Measurements from ENCODE around the gene RHBDF2.

DNA sequence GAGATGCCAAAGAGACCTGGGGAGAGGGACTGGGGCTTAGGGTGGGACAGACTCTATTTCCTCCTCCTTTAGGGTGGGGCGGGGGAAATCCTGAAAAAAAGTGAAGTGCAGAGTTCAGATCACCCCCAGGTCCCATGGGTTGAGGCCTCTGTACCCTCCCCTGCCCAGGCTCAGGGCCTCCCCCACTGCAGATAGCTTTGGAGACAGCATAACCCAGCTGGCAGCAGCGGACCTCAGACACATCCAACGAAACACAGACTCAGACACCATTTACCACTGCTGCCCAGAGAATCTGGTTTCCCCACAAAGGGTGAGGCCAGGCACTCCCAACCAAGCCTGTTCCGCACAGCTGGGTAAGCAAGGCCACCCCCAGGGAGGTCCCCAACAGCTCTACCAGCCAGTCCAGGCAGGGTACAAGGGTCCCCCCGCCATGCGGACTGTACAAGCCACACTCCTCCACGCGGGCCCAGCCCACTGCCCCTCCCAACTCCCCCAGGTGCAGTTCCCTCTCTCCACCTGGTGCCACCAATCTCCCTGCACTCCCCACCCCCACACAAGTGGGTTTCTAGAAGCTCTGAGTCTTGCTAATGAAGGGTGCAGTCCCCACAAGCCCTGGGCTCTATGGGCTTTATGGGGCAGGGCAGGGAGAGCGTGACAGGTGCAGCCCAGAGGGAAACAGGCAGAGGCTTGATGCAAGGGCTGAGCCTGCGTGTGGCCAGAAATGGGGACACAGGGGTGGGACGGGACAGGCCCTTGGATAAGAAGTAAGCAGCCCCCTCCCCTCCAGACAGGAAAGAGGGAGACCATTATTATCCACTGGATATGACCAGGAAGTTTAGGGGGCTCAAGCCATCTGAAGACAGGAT is 8.9 kb downstream of the RHBDF2 start:
- TF ChIP-seq, protein P1, sequence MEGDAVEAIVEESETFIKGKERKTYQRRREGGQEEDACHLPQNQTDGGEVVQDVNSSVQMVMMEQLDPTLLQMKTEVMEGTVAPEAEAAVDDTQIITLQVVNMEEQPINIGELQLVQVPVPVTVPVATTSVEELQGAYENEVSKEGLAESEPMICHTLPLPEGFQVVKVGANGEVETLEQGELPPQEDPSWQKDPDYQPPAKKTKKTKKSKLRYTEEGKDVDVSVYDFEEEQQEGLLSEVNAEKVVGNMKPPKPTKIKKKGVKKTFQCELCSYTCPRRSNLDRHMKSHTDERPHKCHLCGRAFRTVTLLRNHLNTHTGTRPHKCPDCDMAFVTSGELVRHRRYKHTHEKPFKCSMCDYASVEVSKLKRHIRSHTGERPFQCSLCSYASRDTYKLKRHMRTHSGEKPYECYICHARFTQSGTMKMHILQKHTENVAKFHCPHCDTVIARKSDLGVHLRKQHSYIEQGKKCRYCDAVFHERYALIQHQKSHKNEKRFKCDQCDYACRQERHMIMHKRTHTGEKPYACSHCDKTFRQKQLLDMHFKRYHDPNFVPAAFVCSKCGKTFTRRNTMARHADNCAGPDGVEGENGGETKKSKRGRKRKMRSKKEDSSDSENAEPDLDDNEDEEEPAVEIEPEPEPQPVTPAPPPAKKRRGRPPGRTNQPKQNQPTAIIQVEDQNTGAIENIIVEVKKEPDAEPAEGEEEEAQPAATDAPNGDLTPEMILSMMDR (IDR thresholded peaks at IDR 0.05) = no peak
- no peak for TF ChIP-seq EZH2 (IDR thresholded peaks at IDR 0.05; ENCODE audit: borderline replicate concordance, insufficient read depth, low read depth, low read length, poor library complexity, severe bottlenecking)

Measured in B cell (primary cell).